Suprapubic skin (tissue), 4 donors: ENCODE results near the gene TUBG2. TPM values are rescaled to one million over a fixed set of nuclear protein-coding genes. Genes with fewer than 3 reads are reported as not detected.

Source experiments
- DNase-seq, 2 donors: peaks; one replicate each; pipeline ENCODE4 v3.0.0-alpha.2; 2019; ENCODE audit warnings: low spot score in 2 of 2
- H3K27ac ChIP-seq: fragments of 200-600 bp; sonication (generic); one replicate; pipeline ENCODE4 v1.5.1; 2019
- H3K27me3 ChIP-seq: fragments of 200-600 bp; sonication (generic); one replicate; pipeline ENCODE4 v1.5.1; 2019
- H3K36me3 ChIP-seq: fragments of 200-600 bp; sonication (generic); one replicate; pipeline ENCODE4 v1.5.1; 2019
- H3K4me1 ChIP-seq: fragments of 200-600 bp; sonication (generic); one replicate; pipeline ENCODE4 v1.5.1; 2019
- H3K4me3 ChIP-seq: fragments of 200-600 bp; sonication (generic); one replicate; pipeline ENCODE4 v1.5.1; 2019; ENCODE audit warnings: mild to moderate bottlenecking
- H3K9me3 ChIP-seq: fragments of 200-600 bp; sonication (generic); one replicate; pipeline ENCODE4 v1.5.1; 2019
- EP300 ChIP-seq: sonication (generic); formaldehyde crosslinking; IDR thresholded peaks from one replicate; pipeline ENCODE4 v1.6.1; 2017; ENCODE audit warnings: antibody characterized with exemption
- POLR2A ChIP-seq, 2 donors: fragments of 450-650 bp; IDR thresholded peaks; one replicate each; pipeline ENCODE4 v1.6.1; 2017; ENCODE audit warnings: antibody characterized with exemption in 2 of 2, mild to moderate bottlenecking in 2 of 2, moderate library complexity in 2 of 2
- POLR2AphosphoS5 ChIP-seq, 3 donors: sonication (generic); formaldehyde crosslinking; IDR thresholded peaks; one replicate each; pipeline ENCODE4 v1.6.1; 2017; ENCODE audit warnings: antibody characterized with exemption in 3 of 3
- WGBS: methylation state at CpG from one replicate; pipeline ENCODE4 v1.1.5; 2018; 5-methylcytosine and 5-hydroxymethylcytosine counted together
- total RNA-seq, 4 donors: library from RNA; depleted of rRNA; stranded (reverse); fragments of >200 nt; gene quantifications; one replicate each; pipeline ENCODE4 v1.1.0, GENCODE V29; 2016
- TF ChIP-seq, protein P1 (sequence below), 2 donors: fragments of 200-600 bp in 1 of 2; fragments of 450-650 bp in 1 of 2; sonication (generic) in 1 of 2; IDR thresholded peaks; one replicate each; pipeline ENCODE4 v1.5.1; 2016 to 2019; ENCODE audit warnings: antibody characterized with exemption in 2 of 2, mild to moderate bottlenecking in 1 of 2, moderate library complexity in 1 of 2

Gene TUBG2
- total RNA-seq, 4 donors from 2014 or later = 10.9 to 32.3 (median 12.7) TPM

DNA sequence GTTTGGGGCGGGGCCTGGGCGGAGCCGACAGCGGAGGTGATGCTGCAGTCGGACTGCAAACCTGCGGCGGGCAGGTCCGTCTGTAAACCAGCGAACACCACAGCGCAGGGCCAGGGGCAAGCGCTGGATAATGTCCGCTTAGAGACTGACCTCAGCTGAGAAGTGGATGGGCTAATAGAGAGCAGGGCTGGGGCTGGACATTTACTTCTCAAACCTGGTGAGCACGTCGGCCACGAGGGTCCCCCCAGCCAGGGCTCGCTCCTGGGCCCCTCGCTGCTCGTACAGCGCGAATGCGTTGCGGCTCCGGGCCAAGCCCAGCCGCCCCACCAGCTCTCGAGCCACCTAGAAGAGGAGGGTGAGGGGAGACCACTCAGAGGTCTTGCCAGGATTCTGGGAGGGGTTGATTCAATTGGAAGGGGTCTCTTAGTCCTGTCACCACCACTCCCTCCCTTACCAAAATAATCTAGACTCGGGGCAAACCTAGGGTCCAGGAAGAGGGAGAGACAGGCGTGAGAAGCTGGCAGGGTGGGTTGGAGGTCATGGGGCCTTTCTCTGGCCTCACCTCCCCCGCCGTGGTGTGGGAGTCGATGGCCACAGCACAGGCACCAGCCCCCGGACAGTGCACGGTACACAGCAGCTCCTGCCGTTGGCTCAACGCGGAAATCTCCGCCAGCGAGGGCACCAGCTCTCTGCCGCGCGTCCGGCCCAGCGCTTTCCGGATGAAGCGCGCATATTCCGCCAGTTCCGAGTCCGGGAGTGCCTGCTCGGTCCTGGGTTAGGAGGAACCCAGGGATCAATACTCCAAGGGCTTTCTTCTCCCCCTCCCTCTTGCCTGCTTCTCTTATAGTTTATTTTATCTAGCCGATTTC, 11.9 kb downstream of the TUBG2 start:
- H3K4me3 ChIP-seq = no peak overlapping the region
- DNase-seq = no peak
- H3K27me3 ChIP-seq = no peaks in the 10 kb centered on the region
- peaks cover 55% of the 10 kb centered on the region for H3K36me3 ChIP-seq
- TF ChIP-seq POLR2A (IDR thresholded peaks at IDR 0.05) (no peak), POLR2AphosphoS5 (IDR thresholded peaks at IDR 0.05) (no peak), EP300 (no peak)
- TF ChIP-seq, protein P1, sequence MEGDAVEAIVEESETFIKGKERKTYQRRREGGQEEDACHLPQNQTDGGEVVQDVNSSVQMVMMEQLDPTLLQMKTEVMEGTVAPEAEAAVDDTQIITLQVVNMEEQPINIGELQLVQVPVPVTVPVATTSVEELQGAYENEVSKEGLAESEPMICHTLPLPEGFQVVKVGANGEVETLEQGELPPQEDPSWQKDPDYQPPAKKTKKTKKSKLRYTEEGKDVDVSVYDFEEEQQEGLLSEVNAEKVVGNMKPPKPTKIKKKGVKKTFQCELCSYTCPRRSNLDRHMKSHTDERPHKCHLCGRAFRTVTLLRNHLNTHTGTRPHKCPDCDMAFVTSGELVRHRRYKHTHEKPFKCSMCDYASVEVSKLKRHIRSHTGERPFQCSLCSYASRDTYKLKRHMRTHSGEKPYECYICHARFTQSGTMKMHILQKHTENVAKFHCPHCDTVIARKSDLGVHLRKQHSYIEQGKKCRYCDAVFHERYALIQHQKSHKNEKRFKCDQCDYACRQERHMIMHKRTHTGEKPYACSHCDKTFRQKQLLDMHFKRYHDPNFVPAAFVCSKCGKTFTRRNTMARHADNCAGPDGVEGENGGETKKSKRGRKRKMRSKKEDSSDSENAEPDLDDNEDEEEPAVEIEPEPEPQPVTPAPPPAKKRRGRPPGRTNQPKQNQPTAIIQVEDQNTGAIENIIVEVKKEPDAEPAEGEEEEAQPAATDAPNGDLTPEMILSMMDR (IDR thresholded peaks at IDR 0.05) = no peak
- WGBS = 82% methylated on average over 44 of the region's 50 CpGs
- H3K27ac ChIP-seq = no peak overlapping the region
- H3K4me1 ChIP-seq = peaks cover 93% of the 10 kb centered on the region
- no peaks in the 10 kb centered on the region for H3K9me3 ChIP-seq

DNA sequence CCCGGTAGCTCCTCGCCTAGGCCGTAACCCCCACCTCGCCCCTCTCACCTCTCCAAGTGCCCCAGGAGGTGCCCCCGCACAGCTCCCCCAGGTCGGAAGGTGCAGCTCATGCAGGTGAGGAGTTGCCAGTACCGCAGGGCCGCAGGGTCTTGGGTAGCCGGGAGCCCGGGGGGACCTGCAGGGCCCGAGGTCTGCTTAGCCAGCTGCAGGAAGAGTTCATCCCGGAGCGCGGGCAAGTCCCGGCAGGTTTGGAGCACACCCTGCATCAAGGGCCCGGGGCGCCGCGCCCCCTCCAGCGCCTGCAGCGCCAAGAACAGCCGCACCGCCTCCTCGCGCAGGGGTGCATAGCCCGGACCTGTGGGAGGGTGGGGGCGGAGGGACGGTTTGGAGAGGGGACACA, 13.0 kb downstream of the TUBG2 start:
- 38% methylated on average over 20 of the region's 28 CpGs for WGBS
- H3K4me1 ChIP-seq = peaks cover 86% of the 10 kb centered on the region
- no peak for TF ChIP-seq POLR2AphosphoS5 (IDR thresholded peaks at IDR 0.05)
- TF ChIP-seq, protein P1 (IDR thresholded peaks at IDR 0.05) = no peak

DNA sequence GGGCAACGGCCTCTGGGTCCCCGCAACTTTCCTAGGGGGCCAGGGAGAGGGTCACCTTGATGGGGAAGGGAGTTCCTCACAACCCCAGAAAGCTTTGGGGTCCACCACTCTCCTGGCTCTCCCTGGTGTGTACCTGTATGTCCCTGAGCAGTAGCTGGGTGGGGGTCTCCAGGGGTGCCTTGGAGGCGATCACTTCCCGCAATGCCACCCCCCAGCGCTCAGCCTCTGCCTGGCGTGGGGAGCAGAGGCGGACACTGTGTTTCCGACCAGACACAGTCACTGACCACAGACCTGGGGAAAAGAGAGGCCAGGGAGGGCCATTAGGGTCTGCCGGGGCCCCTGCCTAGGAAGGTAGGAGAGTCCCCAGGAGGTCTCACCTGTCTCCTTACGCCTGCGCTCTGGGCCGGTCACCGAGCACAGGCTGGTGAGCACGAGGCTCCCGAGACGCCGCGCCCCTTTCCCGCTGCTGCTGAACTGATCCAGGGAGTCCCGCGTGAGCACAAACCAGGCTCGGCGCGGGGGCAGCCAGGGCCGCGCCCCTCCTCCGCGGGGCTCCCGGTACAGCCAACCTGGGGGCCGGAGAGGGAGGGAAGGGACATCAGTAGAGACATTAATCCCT, 14.3 kb downstream of the TUBG2 start:
- 49% methylated on average over 6 of the region's 30 CpGs for WGBS
- Histone ChIP-seq H3K27ac (peak overlapping the region; percentile 96), H3K4me1 (peaks cover 83% of the 10 kb centered on the region), H3K4me3 (peak overlapping the region; percentile 84), H3K9me3 (no peaks in the 10 kb centered on the region), H3K36me3 (peaks cover 43% of the 10 kb centered on the region), H3K27me3 (no peaks in the 10 kb centered on the region)
- peak in 1 of 2 donors; percentile 71 for DNase-seq
- TF ChIP-seq EP300 (no peak), POLR2AphosphoS5 (IDR thresholded peaks at IDR 0.05) (no peak), POLR2A (IDR thresholded peaks at IDR 0.05) (no peak)
- TF ChIP-seq, protein P1 (IDR thresholded peaks at IDR 0.05) = no peak

More for the DNA sequence above, 13.0 kb downstream of the TUBG2 start:
- Histone ChIP-seq H3K27me3 (no peaks in the 10 kb centered on the region), H3K36me3 (peaks cover 47% of the 10 kb centered on the region), H3K9me3 (no peaks in the 10 kb centered on the region), H3K27ac (no peak overlapping the region), H3K4me3 (no peak overlapping the region)
- no peak for DNase-seq

DNA sequence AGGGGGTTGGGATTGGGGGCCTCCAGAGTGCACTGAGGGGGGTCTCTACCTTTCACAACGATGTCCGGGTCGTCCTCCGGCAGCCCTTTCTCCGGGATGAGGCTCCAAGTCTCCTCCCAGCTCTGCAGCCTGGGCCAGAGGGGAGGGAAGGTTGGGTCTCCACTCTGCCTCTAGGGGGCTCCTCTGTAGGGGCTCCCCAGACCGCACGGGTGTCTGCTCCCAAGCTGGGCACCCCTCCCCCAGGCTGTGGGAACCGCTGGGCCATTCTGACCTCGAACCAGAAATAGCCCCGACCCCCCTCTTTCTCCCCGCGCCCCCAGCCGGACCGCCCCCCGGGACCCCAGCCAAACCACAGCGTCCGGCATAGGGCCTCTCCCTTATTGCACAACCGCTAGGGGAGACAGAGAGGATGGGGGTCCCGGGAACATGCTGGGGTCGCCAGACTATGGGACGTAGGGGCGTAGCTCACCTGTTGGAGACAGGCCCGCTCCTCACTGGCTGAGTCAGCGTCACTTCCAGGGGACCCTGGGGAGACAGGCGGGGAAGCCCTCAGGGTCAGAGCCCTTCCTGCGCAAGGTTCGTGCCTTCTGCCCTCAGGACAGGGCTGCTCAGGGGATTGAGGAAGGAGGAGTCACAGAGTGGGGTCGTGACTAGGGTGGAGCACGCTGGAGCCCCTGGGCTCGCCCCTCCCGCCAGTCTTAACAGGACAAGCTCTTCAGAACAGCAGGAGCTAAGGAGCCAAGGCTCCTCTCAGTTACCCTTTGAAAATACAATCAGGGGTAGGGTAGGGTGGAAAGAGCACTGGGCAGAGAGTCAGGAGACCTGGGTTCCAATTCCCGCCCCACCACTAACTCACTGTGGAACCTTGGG, 15.0 kb downstream of the TUBG2 start:
- Histone ChIP-seq H3K9me3 (no peaks in the 10 kb centered on the region), H3K27me3 (no peaks in the 10 kb centered on the region), H3K4me3 (peak overlapping the region; percentile 84), H3K27ac (peak overlapping the region; percentile 96), H3K4me1 (peaks cover 83% of the 10 kb centered on the region), H3K36me3 (peaks cover 36% of the 10 kb centered on the region)
- DNase-seq = peak in 1 of 2 donors; percentile 83
- WGBS = 5% methylated on average over 10 of the region's 32 CpGs
- TF ChIP-seq POLR2A (IDR thresholded peaks at IDR 0.05) (no peak), POLR2AphosphoS5 (IDR thresholded peaks at IDR 0.05) (peak in 1 of 3 donors; percentile 24)
- TF ChIP-seq, protein P1 (IDR thresholded peaks at IDR 0.05) = peak in 1 of 2 donors; percentile 33
